Keratinocyte (primary cell): ENCODE data around the gene LPIN1. TPM values are rescaled to one million over a fixed set of nuclear protein-coding genes. Genes with fewer than 3 reads are reported as not detected.

ENCODE experiments used
- DNase-seq: peaks from one replicate; pipeline ENCODE4 v3.0.0-alpha.2; 2011; ENCODE audit warnings: low read depth, missing footprints, low spot score
- FAIRE-seq: peaks from 2 replicates; lab custom pipeline; 2011; peaks lifted over from hg19 to GRCh38; lab: Jason Lieb, UNC
- H2AFZ ChIP-seq: 2 replicates; pipeline ENCODE4 v1.6.0; 2012; ENCODE audit warnings: low read length, control low read depth, inconsistent platforms; ENCODE audit not compliant: control insufficient read depth
- H3K27ac ChIP-seq: 2 replicates; pipeline ENCODE4 v1.5.1; 2011; ENCODE audit warnings: low read length; ENCODE audit not compliant: control insufficient read depth, insufficient read depth
- H3K27me3 ChIP-seq: 3 replicates; pipeline ENCODE4 v1.6.0; 2011; ENCODE audit warnings: low read length; ENCODE audit not compliant: control insufficient read depth, insufficient read depth; ENCODE audit errors: extremely low read depth
- H3K36me3 ChIP-seq, 2 experiments: 2 replicates in 1 of 2; 3 replicates in 1 of 2; pipeline ENCODE4 v1.5.1; 2011; ENCODE audit warnings: low read length in 2 of 2, mild to moderate bottlenecking in 1 of 2; ENCODE audit not compliant: control insufficient read depth in 2 of 2, insufficient read depth in 2 of 2; ENCODE audit errors: extremely low read depth in 1 of 2
- H3K4me1 ChIP-seq: 3 replicates; pipeline ENCODE4 v1.5.1; 2011; ENCODE audit warnings: low read length; ENCODE audit not compliant: control insufficient read depth, insufficient read depth; ENCODE audit errors: extremely low read depth
- H3K4me2 ChIP-seq: 3 replicates; pipeline ENCODE4 v1.6.0; 2011; ENCODE audit warnings: low read depth, low read length; ENCODE audit not compliant: control insufficient read depth, insufficient read depth; ENCODE audit errors: extremely low read depth
- H3K4me3 ChIP-seq, 3 experiments: fragments of 200-600 bp in 1 of 3; sonication (generic) in 1 of 3; 2 replicates in 2 of 3; 3 replicates in 1 of 3; pipeline ENCODE4 v1.5.1; 2011 to 2016; ENCODE audit warnings: low read length in 3 of 3, mild to moderate bottlenecking in 3 of 3, control low read depth in 2 of 3, inconsistent platforms in 1 of 3, low read depth in 1 of 3, mixed read lengths in 1 of 3, mixed run types in 1 of 3, moderate library complexity in 1 of 3; ENCODE audit not compliant: control insufficient read depth in 2 of 3, insufficient read depth in 2 of 3; ENCODE audit errors: extremely low read depth in 1 of 3
- H3K79me2 ChIP-seq: 2 replicates; pipeline ENCODE4 v1.6.0; 2012; ENCODE audit warnings: low read length; ENCODE audit not compliant: control insufficient read depth, insufficient read depth
- H3K9ac ChIP-seq: 3 replicates; pipeline ENCODE4 v1.6.0; 2011; ENCODE audit warnings: low read length; ENCODE audit not compliant: control insufficient read depth, insufficient read depth; ENCODE audit errors: extremely low read depth
- H3K9me1 ChIP-seq: 3 replicates; pipeline ENCODE4 v1.6.0; 2011; ENCODE audit warnings: low read length; ENCODE audit not compliant: control insufficient read depth, insufficient read depth; ENCODE audit errors: extremely low read depth
- H3K9me3 ChIP-seq: 2 replicates; pipeline ENCODE4 v1.5.1; 2012; ENCODE audit warnings: low read depth, low read length; ENCODE audit not compliant: control insufficient read depth
- H4K20me1 ChIP-seq: 3 replicates; pipeline ENCODE4 v1.6.0; 2011; ENCODE audit warnings: low read length; ENCODE audit not compliant: control insufficient read depth, insufficient read depth; ENCODE audit errors: extremely low read depth
- CTCF ChIP-seq, 3 experiments: IDR thresholded peaks in 1 of 3; conservative IDR thresholded peaks in 1 of 3; optimal IDR thresholded peaks in 1 of 3; 2 replicates in 2 of 3; 3 replicates in 1 of 3; pipeline versions ENCODE3 to v1.5.1; 2011; ENCODE audit warnings: low read length in 3 of 3, mild to moderate bottlenecking in 3 of 3, moderate library complexity in 2 of 3, control low read depth in 1 of 3, inconsistent platforms in 1 of 3; ENCODE audit not compliant: insufficient read depth in 2 of 3; ENCODE audit errors: extremely low read depth in 1 of 3
- EZH2 ChIP-seq: IDR thresholded peaks from one replicate; pipeline ENCODE4 v1.6.1; 2012; ENCODE audit warnings: inconsistent platforms, mild to moderate bottlenecking, low read length, moderate library complexity
- dilution Hi-C: fragments of 300-500 bp; cut with MboI; formaldehyde crosslinking; loops from one replicate; pipeline ENCODE4 v1.7.0; 2020; ENCODE audit warnings: low sequenced_read_pairs; ENCODE audit not compliant: extremely low pct_ligation_motif_present
- polyA plus RNA-seq, 5 experiments: library from polyadenylated mRNA; depleted of rRNA in 3 of 5; stranded (reverse) in 3 of 5; stranded (forward) in 1 of 5; unstranded in 1 of 5; fragments of >200 nt; gene quantifications; 1 replicate in 1 of 5; 2 replicates in 3 of 5; 3 replicates in 1 of 5; pipeline versions ENCODE4 v1.2.1 to v1.2.3, GENCODE V29; 2011 to 2012; ENCODE audit warnings: missing spikeins in 2 of 5, low read depth in 1 of 5, low replicate concordance in 1 of 5

The LPIN1 gene
- polyA plus RNA-seq, 1 donor (not counting 4 experiments of a cell fraction or from before 2014, with no cell fraction given): 79.6 TPM

GRCh38 chr2:11784280-11784679 is 37.8 kb downstream of the LPIN1 start:
- no peaks in the 10 kb centered on the region for H3K4me1 ChIP-seq
- peaks cover 51 to 56% of the 10 kb centered on the region in 2 experiments for H3K36me3 ChIP-seq
- H3K9me1 ChIP-seq: no peaks in the 10 kb centered on the region
- no peak for TF ChIP-seq EZH2
- TF ChIP-seq CTCF (optimal IDR thresholded peaks at IDR 0.05 in 1 of 3, IDR thresholded peaks at IDR 0.05 in 1 of 3, conservative IDR thresholded peaks at IDR 0.05 in 1 of 3; ENCODE audit: extremely low read depth in 1 of 3, insufficient read depth in 2 of 3, low read length in 3 of 3): no peak
- H2AFZ ChIP-seq: no peak overlapping the region
- no peak overlapping the region for H3K4me2 ChIP-seq
- no peak overlapping the region for H3K27ac ChIP-seq
- H3K4me3 ChIP-seq: no peak overlapping the region
- peaks cover 5% of the 10 kb centered on the region for H4K20me1 ChIP-seq
- DNase-seq: no peak
- no peak overlapping the region for H3K9ac ChIP-seq
- dilution Hi-C loops: loop anchor here (25.0 kb wide), 1 partner anchor 97 kb away; no protein-coding TSS in a partner anchor
- H3K9me3 ChIP-seq: no peaks in the 10 kb centered on the region
- FAIRE-seq: no peak
- no peaks in the 10 kb centered on the region for H3K27me3 ChIP-seq
- peaks cover 9% of the 10 kb centered on the region for H3K79me2 ChIP-seq

GRCh38 chr2:11784747-11785610 is 38.5 kb downstream of the LPIN1 start:
- FAIRE-seq (no peak), DNase-seq (no peak)
- H3K4me1 ChIP-seq: no peaks in the 10 kb centered on the region
- H4K20me1 ChIP-seq: peaks cover 7% of the 10 kb centered on the region
- H3K4me2 ChIP-seq: no peak overlapping the region
- no peaks in the 10 kb centered on the region for H3K27me3 ChIP-seq
- dilution Hi-C loops: loop anchor here (25.0 kb wide), 1 partner anchor 98 kb away; no protein-coding TSS in a partner anchor
- H3K9me1 ChIP-seq: no peaks in the 10 kb centered on the region
- no peak overlapping the region for H2AFZ ChIP-seq
- peaks cover 10% of the 10 kb centered on the region for H3K79me2 ChIP-seq
- no peak overlapping the region for H3K4me3 ChIP-seq
- TF ChIP-seq CTCF (optimal IDR thresholded peaks at IDR 0.05 in 1 of 3, IDR thresholded peaks at IDR 0.05 in 1 of 3, conservative IDR thresholded peaks at IDR 0.05 in 1 of 3; ENCODE audit: extremely low read depth in 1 of 3, insufficient read depth in 2 of 3, low read length in 3 of 3) (peak; percentile 74 to 89 (median 78)), EZH2 (no peak)
- H3K36me3 ChIP-seq: peaks cover 52 to 56% of the 10 kb centered on the region in 2 experiments
- no peak overlapping the region for H3K9ac ChIP-seq
- no peak overlapping the region for H3K27ac ChIP-seq
- no peaks in the 10 kb centered on the region for H3K9me3 ChIP-seq
